ENCODE measurements around the gene SMIM1.

SMIM1 gene

DNA sequence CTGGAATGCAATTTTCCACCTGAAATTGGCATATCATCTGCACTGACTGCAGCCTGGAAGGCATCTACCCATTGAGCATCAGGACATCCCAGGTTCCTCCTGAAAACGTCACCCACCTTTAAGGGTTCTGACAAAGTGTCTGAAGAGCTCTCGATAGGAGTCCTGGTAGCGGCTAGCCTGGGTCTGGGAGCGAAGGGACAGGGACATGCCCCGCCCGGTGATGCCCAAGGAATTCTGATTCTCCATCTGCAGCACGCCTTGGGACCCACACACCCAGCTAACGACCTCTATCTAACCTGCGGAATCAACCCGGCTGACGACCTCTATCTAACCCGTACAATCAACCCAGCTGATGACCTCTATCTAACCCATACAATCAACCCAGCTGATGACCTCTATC, 33.6 kb upstream of the SMIM1 start:
- TF ChIP-seq, protein P1, sequence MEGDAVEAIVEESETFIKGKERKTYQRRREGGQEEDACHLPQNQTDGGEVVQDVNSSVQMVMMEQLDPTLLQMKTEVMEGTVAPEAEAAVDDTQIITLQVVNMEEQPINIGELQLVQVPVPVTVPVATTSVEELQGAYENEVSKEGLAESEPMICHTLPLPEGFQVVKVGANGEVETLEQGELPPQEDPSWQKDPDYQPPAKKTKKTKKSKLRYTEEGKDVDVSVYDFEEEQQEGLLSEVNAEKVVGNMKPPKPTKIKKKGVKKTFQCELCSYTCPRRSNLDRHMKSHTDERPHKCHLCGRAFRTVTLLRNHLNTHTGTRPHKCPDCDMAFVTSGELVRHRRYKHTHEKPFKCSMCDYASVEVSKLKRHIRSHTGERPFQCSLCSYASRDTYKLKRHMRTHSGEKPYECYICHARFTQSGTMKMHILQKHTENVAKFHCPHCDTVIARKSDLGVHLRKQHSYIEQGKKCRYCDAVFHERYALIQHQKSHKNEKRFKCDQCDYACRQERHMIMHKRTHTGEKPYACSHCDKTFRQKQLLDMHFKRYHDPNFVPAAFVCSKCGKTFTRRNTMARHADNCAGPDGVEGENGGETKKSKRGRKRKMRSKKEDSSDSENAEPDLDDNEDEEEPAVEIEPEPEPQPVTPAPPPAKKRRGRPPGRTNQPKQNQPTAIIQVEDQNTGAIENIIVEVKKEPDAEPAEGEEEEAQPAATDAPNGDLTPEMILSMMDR (IDR thresholded peaks at IDR 0.05; ENCODE audit: insufficient read depth, low read depth, low read length, missing control alignments) = no peak
- no peak for DNase-seq (ENCODE audit: low read depth)

DNA sequence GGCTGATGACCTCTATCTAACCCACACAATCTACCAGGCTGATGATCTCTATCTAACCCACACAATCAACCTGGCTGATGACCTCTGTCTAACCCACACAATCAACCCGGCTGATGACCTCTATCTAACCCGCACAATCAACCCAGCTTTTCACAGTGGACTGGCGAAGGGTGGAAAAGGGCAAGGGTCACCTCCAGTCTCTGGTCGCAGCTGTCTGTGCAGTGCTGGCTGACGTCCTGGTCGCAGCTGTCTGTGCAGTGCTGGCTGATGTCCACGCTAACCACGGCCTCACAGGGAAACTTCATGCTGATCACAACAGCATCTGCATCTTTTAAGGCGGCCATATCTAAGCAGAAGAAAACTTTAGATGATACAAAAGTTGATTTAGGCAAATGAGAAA, 32.5 kb upstream of the SMIM1 start:
- no peak for DNase-seq (ENCODE audit: low read depth)
- TF ChIP-seq, protein P1 (IDR thresholded peaks at IDR 0.05; ENCODE audit: insufficient read depth, low read depth, low read length, missing control alignments) = no peak
- H3K4me3 ChIP-seq (ENCODE audit: low read length) = no peak overlapping the region

More for the DNA sequence above, 33.6 kb upstream of the SMIM1 start:
- no peak overlapping the region for H3K4me3 ChIP-seq (ENCODE audit: low read length)

DNA sequence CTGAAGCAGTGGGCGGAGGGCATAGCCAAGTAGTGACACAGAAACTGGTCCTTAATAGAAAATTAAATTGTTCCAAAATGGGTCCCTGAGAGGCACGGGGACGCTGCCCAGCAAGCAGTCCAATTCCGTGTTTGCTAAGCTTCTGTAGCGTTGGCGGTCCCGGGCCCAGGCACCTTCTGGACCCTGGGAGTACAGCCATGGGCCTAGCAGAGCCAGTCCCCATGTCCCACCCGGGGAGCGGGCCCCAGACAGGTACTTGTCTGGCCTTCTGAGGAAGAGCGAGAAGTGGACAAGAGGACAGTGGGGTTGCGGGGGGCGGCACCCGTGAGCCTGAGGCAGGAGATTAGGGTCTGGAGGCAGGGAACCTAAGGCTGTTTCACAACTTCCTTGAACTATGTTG, 31.8 kb upstream of the SMIM1 start:
- TF ChIP-seq, protein P1 (IDR thresholded peaks at IDR 0.05; ENCODE audit: insufficient read depth, low read depth, low read length, missing control alignments) = no peak
- no peak overlapping the region for H3K4me3 ChIP-seq (ENCODE audit: low read length)
- DNase-seq (ENCODE audit: low read depth) = no peak

DNA sequence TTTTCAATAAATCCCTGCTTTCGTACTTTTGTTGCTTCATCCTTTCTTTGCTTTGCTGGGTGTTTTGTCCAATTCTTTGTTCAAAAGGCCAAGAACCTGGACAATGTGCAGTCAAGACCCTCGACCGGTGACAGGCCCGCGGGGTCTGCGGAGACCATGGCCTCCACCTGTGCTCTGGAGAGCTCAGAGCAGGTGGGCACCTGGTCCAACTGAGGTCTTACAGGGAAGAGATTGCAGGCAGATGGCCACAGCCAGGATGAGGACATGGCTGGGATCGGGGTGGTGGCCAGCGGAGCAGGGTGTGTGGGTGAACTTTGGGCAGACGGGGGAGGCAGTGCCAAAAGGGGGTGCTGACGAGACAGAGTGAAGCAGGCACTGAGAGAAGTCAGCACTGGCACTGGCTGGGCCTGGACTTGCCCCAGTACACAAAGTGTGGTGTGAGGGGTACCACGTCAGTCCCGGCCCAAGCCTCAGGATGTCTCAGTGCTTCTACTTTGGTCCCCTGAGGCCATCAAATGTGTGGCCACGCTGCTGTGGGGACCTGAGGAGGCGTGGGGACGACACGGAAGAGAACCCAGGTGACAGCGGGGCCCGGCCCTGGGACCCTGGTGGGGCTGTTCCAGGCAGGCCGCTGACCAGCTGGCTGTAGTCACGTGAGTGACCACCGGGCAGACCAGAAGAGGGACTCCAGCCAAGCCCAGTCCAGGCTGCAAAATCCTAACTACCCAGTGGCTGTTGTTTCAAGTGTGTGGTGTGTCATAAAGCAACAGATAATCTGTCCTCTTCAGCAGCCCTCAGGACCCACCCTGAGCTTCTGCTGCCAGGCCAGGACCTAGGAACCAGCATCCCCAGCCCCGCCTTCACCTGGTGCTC, 30.7 kb upstream of the SMIM1 start:
- H3K4me3 ChIP-seq (ENCODE audit: low read length) = no peak overlapping the region
- TF ChIP-seq, protein P1 (IDR thresholded peaks at IDR 0.05; ENCODE audit: insufficient read depth, low read depth, low read length, missing control alignments) = no peak
- DNase-seq (ENCODE audit: low read depth) = no peak

DNA sequence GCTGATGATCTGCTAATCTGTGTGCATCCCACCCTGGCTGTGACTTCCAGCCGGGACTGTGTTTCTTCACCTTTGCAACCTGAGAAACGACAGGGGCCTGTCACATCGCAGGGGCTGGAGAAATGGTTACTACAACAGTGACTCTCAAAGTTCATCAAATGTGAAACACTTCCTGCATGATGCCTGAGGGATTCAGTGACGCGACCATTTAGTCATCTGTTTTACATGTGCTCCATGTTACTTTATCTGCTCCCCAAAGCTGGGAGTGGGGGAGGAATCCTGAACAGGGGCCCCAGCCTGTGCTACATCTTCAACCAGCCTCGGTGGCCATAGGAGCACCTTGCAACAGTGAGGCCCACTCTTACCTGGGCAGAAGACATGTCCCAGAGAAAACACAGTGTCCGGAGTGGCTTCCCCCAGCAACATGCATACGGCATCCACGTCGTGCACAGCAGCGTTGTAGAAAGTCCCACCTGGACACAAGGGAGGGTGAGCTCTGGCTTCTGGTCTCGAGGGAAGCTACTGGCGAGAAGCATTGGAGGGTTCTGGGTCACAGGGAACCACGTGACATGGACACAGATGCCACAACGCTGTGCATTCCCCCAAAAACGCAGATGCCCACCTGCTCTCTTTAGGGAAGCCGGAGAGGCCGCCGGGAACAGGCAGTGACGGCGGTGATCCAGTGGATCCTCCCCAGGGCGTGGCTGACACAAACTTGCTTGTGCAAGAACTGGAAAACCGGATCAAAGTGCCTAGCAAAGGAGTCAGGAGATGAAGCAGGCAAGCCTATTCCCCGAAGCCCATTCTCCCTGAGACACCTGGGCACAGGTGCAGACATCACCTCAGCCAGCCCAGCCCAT, 29.9 kb upstream of the SMIM1 start:
- TF ChIP-seq, protein P1 (IDR thresholded peaks at IDR 0.05; ENCODE audit: insufficient read depth, low read depth, low read length, missing control alignments) = no peak
- no peak overlapping the region for H3K4me3 ChIP-seq (ENCODE audit: low read length)
- DNase-seq (ENCODE audit: low read depth) = peak; percentile 27

DNA sequence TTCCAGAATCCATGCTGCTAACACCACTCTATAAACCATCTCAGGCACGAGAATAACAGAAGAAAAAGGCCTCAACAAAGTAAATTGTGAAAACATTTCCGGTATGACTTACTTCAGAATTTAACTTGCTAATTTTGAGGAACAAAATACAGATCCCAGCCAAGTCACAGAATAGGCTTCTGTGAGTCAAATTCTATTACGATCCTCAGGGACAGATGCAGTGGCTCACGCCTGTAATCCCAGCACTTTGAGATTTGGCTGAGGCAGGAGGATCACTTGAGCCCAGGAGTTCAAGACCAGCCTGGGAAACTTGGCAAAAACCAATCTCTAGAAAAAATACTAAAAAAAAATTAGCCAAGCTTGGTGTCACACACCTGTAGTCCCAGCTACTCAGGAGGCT, 29.1 kb upstream of the SMIM1 start:
- DNase-seq (ENCODE audit: low read depth) = no peak
- no peak overlapping the region for H3K4me3 ChIP-seq (ENCODE audit: low read length)
- TF ChIP-seq, protein P1 (IDR thresholded peaks at IDR 0.05; ENCODE audit: insufficient read depth, low read depth, low read length, missing control alignments) = no peak

Measured in epithelial cell of esophagus (primary cell).